VCaP (cell line): ENCODE measurements around the gene OAS2.

Experiments used
- H3K27ac ChIP-seq: fragments of 450-650 bp; 2 replicates; pipeline ENCODE4 v1.5.1; 2017
- TF ChIP-seq, protein P1 (sequence below): fragments of 450-650 bp; conservative IDR thresholded peaks from 2 replicates; pipeline ENCODE4 v1.5.1; 2017; ENCODE audit warnings: mild to moderate bottlenecking, moderate library complexity

OAS2 gene

DNA sequence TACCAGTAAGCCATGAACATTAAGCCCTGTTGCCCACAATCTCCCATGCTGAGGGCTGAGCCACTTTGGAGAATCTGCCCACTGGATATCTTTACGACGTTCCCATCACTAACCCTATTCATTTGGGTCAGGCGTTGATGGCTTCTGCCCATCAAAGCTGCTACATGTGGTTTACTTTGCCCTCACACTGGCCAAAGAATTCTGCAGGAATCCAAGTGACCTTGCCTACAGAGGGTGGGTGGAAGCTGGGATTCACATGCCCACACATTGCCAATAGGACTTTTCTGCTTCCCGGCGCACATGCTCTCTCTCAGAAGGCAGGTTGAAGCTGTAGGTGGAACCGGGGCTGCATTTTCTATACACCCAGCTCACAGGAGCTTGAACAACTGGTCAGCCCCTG lies 28.3 kb downstream of the OAS2 start:
- TF ChIP-seq, protein P1, sequence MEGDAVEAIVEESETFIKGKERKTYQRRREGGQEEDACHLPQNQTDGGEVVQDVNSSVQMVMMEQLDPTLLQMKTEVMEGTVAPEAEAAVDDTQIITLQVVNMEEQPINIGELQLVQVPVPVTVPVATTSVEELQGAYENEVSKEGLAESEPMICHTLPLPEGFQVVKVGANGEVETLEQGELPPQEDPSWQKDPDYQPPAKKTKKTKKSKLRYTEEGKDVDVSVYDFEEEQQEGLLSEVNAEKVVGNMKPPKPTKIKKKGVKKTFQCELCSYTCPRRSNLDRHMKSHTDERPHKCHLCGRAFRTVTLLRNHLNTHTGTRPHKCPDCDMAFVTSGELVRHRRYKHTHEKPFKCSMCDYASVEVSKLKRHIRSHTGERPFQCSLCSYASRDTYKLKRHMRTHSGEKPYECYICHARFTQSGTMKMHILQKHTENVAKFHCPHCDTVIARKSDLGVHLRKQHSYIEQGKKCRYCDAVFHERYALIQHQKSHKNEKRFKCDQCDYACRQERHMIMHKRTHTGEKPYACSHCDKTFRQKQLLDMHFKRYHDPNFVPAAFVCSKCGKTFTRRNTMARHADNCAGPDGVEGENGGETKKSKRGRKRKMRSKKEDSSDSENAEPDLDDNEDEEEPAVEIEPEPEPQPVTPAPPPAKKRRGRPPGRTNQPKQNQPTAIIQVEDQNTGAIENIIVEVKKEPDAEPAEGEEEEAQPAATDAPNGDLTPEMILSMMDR: no peak
- H3K27ac ChIP-seq: no peak overlapping the region

DNA sequence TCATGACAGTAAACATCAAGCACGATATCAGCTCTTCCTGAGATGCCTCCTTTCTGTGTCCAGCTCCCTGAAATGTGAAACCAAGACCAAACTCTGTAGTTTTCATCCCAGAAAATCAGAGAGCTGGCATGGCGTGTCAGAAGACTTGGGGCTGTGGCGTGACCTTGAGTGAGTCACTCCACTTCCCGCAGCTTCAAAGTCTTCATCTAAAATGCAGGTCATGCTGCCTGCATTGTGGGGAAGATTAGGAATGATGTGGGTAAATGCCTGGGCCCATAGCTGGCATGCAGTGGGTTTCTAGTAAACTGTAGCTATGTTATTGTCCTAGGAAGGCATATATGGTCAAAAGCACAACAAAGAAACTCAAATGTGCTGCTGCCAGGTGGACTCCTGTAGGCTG lies 28.8 kb downstream of the OAS2 start:
- TF ChIP-seq, protein P1: no peak
- no peak overlapping the region for H3K27ac ChIP-seq

DNA sequence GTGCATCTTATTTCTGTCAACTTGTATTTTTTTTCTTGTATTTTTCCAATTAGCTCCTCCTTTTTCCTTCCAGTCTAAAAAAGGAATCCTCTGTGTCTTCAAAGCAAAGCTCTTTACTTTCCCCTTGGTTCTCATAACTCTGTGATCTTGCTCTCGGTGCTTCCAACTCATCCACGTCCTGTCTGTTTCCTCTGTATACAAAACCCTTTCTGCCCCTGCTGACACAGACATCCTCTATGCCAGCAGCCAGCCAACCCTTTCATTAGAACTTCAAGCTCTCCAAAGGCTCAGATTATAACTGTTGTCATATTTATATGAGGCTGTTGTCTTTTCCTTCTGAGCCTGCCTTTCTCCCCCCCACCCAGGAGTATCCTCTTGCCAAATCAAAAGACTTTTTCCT lies 32.4 kb downstream of the OAS2 start:
- TF ChIP-seq, protein P1: no peak
- H3K27ac ChIP-seq: no peak overlapping the region

DNA sequence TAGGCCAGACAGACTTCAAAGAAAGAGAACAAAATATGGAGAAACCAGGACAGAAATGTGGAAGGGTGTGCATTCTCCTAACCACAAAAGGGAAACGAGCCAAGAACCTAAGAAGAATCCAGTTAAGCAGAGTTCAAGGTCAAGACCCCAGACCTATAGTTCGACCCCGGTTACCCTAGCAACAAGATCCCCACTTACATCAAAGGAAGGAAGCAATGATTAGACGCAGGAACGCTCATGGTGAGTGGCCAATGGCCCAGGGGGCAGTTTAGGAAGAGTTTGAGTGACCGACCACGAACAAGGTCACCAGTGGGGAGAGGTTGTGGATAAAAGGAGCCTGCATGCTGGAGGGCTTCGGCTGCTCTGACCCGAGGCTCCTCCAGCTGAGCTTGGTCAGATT lies 36.2 kb downstream of the OAS2 start:
- H3K27ac ChIP-seq: no peak overlapping the region
- TF ChIP-seq, protein P1: no peak

DNA sequence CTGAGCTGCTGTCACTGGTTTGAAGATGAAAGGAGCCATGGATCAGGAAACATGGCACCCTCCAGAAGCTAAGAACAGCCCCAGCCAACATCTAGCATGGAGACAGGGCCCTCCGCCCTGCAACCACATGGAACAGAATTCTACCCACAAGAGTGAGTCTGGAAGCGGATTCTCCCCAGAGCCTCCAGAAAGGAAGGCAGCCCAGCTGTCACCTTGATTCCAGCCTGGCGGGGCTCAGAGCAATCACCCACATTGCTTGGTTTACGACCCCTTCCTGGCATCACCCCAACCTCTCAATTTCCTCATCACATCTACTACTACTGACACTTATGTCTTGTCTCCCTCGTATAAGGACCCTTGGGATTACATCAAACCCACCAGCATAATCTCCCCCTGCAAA lies 38.5 kb downstream of the OAS2 start:
- TF ChIP-seq, protein P1: no peak
- no peak overlapping the region for H3K27ac ChIP-seq

DNA sequence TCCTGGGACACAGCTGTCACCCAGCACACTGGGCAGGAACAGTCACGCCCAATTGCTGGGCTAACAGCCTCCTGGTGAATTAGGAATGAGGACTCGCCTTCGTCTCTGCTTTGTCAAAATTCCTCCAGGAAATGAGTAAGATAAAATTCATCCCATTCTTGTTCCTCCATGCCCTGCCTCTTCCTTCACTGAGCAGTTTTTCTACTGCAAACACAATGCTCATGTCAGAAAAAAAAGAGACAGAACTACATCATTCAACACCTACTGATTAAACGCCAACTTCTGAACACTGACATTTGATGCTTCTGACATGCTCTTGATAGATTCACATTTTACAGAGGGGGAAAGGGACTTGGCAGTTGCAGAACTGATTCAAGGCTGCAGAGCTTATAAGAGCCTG lies 40.7 kb downstream of the OAS2 start:
- TF ChIP-seq, protein P1: no peak
- no peak overlapping the region for H3K27ac ChIP-seq

DNA sequence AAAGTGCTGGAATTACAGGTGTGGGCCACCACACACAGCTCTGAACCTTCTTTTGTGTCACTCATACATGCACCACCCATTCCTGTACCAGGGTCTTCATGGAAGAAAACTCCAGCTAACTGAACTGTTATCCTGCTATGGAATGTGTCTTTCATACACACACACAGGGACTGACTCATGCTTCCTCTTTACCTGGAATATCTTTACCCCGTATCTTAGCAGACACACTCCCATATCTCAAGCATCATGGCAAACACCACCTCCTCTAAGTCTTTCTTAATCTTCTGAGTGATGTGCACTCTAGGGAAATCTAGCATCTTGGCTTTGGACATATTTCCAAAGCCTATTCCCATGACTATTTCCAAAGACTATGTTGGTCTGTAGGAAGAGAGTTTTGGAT lies 43.2 kb downstream of the OAS2 start:
- no peak overlapping the region for H3K27ac ChIP-seq
- TF ChIP-seq, protein P1: no peak
